Activated CD8-positive, alpha-beta memory T cell treated with anti-CD3 and anti-CD28 coated beads for 48 hours (primary cell): Measurements from ENCODE around the gene TRPV4.

Experiments
- DNase-seq, 3 experiments: peaks; one replicate each; pipeline ENCODE4 v3.0.0-alpha.2; 2020; ENCODE audit warnings: low read depth in 2 of 3, low spot score in 2 of 3

Gene TRPV4

DNA sequence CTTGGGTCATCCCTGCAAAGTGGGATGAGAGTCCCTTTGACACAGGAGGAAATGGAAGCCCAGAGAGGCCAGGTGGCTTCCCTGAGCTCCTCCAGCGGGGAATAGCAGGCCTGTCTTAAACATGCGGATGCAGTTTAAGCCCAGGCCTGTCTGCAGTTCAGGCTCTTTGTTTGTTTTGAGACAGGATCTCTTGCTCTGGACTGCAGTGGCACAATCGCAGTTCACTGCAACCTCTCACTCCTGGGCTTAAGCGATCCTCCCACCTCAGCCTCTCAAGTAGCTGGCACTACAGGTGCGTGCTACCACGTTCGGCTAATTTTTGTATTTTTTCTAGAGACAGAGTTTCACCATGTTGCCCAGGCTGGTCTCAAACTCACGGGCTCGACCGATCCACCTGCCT lies 3.5 kb downstream of the TRPV4 start:
- no peak for DNase-seq

DNA sequence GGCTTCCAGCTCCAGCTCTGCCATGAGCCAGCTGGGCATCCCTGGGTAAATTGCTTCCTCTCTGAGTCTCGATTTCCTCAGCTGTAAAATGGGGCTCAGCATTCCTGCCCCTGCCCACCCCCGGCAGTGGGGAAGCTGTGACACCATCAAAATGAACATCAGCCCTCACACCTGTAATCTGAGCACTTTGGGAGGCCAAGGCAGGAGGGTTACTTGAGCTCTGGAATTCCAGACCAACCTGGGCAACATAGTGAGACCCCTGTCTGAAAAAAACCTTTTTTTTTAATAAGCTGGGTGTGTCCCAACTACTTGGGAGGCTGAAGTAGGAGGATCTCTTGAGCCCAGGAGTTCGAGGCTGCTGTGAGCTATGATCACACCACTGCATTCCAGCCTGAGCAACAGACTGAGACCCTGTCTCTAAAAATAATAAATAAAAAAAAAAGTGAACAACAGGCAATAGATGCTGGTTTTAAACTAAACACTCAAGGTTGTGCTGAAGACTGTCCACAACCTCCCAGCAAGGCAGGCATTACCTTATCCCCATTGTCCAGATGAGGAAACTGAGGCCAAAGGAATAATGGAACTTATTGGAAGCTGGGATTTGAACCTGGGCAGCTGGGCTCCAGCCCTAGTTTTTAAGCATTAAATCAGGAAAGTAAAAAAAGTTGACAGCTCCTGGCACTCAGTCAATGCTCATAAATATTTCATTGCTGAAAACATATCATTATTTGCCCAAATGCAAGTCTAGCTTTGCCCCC lies 4.3 kb downstream of the TRPV4 start:
- no peak for DNase-seq

DNA sequence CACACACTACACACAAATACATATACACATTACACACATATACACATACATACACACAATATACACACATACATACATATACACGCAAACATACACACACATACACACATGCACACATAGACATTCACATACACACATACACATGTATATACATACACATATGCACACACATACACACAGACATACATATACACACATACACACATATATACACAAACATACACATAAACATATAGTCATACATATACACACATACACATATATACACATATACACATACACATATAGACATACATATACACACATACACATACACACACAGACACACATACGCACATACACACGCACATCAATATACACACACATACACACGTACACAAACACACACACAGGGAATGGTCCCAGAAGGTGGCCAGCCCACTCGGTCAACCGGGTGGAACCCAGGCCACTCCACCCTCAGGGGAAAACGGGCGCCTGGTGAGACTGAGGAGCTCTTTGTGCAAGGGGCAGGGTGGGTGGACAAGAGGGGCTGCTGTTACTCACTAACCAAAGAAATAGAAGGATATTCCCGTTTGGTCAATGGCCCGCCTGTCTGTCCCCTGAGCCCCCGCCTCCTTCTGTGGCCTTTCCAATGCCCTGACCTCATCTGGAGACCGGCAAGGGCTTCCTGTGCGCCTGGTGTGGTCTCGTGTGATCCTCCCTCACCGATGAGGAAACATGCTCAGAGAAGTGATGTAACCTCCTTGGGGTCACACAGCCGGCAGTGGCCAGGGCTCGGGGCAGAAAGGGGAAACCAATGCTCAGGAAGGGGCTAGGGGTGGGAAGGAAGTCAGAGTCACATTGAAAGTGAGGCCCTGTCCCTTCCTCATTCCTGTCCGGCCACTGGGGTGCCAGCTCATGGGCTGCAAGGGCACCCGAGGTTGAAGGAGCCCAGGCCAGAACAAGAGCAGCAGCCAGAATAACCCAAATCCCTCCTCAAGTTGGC lies 5.3 kb downstream of the TRPV4 start:
- no peak for DNase-seq

DNA sequence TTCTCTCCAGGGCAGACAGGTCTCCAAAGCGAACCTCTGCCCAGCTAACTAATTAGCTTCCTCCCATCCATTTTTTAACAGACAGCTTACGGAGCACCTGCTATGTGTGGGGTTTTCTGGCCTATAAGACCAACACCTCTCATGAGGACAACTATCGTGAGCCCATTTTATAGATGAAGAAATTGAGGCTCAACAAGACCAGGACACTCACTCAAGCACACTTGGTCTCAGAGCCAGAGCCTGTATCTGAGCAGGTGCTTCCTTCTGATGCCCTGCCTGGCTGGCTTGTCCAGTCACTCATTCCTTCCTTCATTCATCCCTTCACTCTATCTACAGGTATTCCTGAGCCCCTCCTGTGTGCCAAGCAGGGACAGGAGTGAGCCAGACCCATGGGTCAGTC lies 6.1 kb downstream of the TRPV4 start:
- DNase-seq: no peak

DNA sequence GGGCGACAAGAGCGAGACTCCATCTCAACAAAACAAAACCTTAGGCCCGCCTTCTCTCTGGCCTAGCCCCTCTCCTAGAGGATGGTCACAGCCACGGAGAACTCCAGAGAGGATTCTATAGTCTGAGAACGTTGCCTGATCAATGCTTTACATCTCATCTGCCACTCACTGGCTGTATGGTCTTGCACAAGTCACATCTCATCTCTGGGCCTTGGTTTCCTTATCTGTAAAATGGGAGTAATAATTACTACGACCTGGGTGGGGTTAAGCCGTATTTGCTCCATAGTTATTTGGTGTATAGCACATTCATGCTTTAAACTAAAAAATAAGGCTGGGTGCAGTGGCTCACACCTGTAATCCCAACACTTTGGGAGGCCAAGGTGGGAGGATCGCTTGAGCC lies 8.5 kb downstream of the TRPV4 start:
- no peak for DNase-seq

DNA sequence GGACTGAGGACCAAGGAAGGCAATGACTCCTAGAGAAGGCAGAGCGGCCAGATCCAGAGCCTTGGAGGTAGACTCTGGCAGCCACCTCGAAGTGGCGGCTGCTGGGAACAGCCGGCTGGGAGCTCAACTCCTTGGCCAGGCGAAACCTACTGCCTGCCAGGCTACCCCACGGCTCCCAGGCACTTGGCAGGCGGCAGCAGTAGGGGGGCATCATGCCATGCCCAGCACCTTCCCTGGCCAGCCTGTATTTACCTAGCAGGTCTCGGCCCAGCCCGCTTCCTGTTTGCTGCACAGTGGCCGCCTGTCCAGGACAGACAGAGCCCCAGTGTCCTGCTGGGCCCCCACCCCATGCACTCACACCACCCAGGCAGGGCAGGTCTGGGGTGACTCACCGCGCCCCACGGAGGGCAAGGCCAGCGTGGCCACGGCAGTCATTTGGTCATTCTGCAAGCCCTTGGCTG lies 10.2 kb downstream of the TRPV4 start:
- no peak for DNase-seq

DNA sequence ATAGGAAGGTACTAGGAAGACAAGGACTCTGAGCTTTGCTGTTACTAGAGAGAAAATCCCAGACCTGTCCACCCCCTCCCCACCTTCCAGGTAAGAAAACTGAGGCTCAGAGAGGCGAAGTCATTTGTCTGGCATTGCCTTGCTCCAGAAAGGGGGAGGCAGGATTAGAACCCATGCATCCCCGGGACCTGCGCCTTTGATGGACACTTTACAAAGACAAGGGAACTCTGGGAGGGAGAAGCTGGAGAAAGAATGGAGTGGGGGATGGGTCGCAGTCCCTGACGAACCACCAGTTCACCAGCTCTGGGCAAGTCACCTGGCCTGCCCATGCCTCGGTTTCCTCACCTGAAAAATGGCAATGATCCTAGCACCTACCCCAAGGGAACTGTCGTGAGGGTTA lies 10.8 kb downstream of the TRPV4 start:
- DNase-seq: no peak

DNA sequence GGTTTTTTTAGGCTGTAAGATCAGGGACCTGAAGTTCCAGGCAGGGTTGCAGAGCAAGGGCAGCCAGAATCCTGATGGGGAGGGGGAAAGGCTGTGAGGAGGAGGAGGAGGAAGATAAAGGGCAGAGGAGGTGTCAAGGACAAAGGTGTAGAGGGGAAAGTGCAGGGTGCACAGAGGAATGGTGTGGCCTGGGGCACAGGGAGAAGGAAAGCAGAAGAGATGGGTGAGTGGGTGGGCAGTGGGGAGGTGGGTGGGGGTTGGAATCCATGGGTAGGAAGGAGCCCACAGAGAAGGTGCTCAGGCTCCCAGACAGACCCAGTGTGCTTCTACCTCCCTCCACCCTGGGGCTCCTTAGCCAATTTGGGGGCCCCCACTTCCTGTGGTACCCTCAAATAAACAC lies 11.2 kb downstream of the TRPV4 start:
- no peak for DNase-seq

DNA sequence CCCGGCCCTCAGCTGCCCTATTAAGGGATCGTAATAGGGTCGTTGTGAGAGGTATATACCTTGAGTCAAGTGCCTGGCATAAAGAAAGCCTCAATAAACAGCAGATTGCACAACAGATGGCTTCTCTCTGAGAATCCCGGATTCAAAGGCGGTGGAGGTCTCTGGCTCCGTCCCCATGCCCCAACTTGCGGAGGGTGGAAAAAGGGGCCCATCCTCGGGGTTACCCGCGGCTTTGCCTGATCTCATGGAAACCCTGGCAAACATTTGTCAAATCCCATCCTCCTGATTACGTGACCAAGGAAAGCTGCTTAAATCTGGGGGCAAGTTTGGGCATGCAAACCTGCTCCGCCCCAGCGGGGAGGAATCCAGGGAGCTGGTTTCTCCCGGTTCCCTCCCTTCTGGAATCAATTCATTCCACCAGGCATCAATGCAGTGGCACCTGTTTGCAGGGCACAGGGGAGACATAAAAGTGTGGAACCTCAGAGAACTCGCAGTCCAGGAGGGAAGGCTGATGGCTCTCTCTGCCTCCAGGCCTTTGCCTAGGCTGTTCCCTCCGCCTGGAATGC lies 12.3 kb downstream of the TRPV4 start:
- no peak for DNase-seq

DNA sequence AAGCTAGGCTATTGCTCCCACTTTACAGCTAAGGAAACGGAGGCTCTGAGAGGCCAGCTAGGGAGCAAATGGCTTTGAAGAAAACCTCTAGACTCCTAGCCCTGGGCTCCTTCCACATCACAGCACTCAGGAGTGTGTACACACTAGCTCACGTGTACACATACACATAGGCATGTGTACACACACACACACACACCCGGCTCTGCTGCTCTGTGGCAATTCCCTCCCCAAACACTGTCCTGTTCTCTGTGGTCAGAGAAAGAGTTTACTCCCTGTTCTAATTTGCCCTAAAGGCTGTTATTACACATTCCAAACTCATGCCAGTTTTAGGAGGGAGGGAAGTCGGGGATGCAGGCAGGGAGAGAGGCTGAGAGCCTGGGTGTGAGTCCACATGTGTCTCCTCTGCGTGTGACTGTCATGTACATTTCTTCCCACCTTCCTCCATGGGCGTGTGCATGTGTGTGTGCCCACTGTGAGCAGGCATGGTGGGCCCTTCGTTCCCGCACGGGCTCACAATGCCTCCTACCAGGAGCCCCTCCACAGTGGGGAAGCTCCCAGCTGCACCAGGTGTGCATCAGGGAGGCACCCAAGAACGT lies 14.2 kb downstream of the TRPV4 start:
- DNase-seq: no peak

DNA sequence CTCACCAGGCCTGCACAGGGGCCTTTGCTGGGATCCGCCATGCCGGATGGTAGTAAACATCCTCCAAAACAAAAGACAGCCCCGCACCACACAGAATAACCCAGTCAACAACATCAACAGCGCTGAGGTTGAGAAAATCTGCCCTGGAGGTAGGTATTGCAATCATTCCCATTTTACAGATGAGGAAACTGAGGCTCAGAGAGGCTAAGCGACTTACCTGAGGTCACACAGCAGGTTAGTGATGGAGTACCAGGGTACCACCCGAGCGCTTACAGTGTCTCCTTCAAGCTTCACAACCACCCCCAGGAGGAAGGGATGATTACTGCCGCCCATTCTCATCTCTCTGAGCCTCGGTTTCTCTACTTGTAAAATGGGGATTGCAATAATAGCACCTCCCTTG lies 14.9 kb downstream of the TRPV4 start:
- DNase-seq: no peak

DNA sequence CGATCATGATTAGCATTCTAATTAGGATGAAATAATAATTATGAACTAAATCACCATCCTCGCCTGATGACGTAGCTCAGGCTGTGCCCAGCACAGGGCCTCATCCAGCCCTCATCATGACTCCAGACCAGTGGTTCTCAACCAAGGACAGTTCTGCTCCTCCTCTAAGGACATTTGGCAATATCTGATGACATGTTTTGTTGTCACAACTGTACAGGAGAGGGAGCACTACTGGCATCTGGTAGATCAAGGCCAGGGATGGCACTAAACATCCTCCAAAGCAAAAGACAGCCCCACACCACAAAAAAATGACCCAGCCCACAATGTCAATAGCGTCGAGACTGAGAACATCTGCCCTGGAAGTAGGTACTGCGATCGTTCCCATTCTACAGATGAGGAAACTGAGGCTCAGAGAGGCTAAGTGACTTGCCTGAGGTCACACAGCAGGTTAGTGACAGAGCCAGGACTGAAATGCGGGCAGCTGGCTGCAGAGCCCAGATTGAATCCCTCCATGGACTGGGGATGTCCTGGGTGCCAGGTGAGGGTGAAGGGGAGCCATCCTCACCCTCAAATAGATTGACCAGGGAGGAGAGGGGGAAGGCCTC lies 15.5 kb downstream of the TRPV4 start:
- no peak for DNase-seq

DNA sequence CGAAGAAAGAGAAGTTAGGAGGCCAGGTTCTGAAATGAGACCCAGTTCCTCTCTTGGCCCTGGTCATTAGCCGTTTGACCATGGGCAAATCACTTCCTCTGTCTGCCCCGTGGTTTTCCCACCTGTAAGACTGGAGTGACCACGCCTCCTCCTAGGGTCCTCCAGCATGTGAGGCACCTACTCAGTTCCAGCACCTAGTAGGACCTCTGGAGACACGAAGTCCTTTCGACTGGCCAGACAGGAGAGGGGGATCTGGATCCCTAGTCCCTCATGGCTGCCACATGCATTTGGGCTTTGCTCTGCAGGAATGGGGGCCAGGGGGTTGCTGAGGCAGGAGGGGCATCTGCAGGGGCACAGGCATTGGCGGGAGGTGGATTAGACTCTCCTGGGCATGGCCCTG lies 16.3 kb downstream of the TRPV4 start:
- DNase-seq: no peak

DNA sequence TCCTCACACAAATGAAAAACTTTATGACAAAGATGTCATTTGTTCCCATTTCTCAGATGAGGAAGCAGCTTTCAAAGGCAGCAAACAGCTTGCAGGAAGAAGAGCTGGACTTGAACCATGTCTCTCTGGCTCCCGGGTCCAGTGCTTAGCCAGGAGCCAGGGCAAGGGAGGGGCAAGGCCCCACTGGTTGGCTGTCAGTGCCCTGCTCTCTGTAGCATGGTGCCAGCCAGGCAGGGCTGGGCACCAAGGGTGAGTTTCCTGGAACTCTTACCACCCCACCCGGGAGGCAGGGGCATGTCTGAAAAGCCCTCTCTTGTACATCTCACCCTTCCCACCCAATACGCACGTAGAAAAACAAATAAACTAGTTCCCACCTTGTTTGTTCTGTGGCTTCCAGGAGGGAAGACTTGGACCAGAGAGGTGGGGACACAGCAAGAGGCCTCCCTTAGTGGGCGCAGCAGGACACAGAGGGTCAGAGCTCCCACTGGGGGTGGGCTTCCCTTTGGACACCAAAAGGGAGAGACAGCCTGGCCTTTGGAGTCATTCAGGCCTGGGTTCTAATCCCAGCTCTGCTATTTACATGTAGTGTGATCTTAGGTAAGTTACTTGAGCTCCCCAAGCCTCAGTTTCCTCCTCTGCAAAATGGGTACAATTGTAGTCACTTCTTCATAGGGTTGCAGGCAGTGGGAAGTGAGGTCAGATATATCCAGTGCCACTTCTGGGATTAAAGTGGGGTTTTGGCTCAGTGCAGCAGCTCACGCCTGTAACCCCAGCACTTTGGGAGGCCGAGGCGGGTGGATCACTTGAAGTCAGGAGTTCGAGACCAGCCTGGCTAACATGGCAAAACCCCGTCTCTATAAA lies 17.2 kb downstream of the TRPV4 start:
- DNase-seq: no peak

DNA sequence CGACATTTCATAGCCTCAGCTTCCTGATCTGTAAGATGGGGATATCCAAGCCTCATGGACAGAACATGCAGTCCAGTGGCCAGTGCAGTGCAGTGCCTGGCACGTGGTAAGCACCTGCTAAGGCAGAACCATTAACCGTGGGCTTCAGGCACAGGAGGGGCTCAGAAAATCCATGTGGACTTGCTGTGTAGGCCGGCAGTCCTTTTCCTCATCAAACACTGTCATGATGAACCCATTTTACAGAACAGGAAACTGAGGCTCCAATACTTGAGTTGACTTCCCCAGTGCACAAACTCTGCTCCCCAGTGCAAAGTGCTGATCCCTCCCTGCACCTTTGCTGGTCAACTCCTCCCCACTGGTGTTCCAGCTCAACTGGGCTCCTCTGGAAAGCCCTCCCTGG lies 18.0 kb downstream of the TRPV4 start:
- no peak for DNase-seq

DNA sequence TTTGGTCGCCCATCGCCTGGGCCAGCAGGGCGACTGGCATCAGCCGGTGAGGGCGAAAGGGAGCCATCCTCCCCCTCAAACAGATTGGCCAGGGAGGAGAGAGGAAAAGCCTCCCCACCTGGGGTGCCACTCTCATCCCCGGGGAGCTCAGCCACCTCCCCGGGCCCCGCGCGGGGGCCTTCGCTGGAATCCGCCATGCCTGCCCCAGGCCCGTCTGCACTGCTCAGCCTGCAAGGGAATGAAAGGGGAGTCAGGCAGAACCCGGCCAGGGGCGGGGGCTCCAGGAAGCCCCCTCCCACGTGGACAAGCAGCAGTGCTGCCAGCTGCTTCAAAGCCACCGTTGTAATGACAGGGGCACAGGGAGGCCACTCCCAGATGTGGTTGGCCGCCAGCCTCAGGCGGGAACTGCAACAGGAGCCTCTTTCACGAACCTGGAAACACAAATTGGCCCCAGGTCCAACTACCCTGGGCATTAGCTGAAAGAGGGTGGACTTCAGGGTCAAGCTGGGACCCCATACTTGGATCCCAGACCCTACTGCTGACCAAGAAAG lies 18.5 kb downstream of the TRPV4 start:
- no peak for DNase-seq

DNA sequence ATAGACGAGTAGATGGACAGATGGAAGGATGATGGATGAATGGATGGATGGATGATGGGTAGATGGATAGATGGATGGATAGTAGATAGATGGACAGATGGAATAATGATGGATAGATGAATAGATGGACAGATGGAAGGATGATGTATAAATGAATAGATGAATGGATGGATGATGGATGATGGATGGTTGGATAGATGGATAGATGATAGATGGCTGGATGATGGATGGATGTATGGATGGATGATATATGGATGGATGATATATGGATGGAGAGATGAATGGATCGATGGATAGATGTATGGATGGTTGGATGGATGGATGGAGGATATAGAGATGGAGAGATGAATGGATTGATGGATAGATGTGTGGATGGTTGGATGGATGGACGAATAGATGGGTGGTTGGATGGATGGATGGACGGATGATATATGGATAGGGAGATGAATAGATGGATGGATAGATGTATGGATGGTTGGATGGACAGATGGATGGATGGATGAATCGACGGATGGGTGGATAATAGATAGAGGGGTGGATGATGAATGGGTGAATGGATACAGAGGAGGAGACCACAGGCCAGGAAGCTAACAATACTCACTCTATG lies 19.3 kb downstream of the TRPV4 start:
- no peak for DNase-seq

DNA sequence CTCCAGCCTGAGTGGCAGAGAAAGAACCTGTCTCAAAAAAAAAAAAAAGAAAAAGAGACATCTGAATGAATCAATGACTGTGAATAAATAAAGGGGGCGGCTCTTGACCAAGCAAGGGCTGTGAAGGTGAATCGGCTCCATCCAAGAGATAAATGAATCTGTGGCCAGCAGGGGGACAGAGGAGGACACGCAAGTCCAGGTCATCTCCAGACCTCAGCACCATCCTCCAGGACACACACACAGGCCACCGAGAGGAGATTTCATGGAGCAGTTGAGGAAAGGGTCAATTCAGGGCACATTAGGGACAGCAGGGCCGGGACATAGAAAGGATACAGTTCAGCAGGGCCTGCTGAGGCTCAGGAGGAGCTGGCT lies 21.6 kb downstream of the TRPV4 start:
- no peak for DNase-seq

DNA sequence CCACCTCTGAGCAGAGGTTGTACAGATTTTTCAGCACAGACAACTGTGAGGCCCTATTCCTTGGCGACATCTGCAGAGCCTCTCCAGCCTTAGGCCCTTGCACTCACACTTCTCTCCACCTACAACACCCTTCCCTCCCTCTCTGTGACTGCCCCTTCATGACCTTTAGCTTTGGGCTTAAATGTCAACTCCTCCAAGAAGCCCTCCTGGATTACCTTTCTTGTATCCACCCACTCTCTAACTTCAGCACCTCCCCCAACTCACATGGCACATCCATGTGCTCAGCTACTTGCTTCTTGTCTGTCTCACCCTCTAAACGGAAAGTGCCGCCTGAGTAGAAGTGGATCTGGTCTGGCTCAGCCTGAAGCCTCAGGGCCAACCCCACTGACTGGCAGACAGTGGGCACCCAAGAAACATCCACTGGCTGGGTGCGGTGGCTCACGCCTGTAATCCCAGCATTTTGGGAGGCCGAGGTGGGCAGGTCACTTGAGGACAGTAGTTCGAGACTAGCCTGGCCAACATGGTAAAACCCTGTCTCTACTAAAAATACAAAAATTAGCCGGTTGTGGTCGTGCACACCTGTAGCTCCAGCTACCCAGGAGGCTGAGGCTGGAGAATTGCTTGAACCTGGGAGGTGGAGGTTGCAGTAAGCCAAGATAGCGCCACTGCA lies 22.1 kb downstream of the TRPV4 start:
- DNase-seq: no peak
